OCI-LY7 (cell line): ENCODE measurements around the gene SP140L. TPM values are rescaled to one million over a fixed set of nuclear protein-coding genes. Genes with fewer than 3 reads are reported as not detected.

Experiments
- BruUV-seq: library from RNA; stranded (reverse); fragments of 400-500 nt; replicated peaks from 2 replicates; lab custom pipeline; 2021; lab: Mats Ljungman, UMichigan
- CTCF ChIA-PET: fragments of 300-600 bp; sonication (Branson Sonifier 250); formaldehyde crosslinking; loops from one replicate; lab custom pipeline; 2022; ENCODE audit warnings: antibody characterized with exemption; ENCODE audit not compliant: unreplicated experiment; lab: Charles Lee
- POLR2A ChIA-PET: fragments of 300-600 bp; sonication (Branson Sonifier 250); formaldehyde crosslinking; loops from one replicate; lab custom pipeline; 2022; ENCODE audit warnings: antibody characterized with exemption; lab: Charles Lee
- DNase-seq: peaks from one replicate; pipeline ENCODE4 v3.0.0-alpha.2; 2015; ENCODE audit warnings: low spot score
- H2AFZ ChIP-seq: fragments of 200-600 bp; sonication (generic), shearing (Covaris generic); 2 replicates; pipeline ENCODE4 v1.6.1; 2014; ENCODE audit warnings: mild to moderate bottlenecking, antibody characterized with exemption, low read length, moderate library complexity
- H3K27ac ChIP-seq: fragments of 200-600 bp; sonication (generic); 2 replicates; pipeline ENCODE4 v1.5.1; 2014; ENCODE audit warnings: mixed run types, low read depth, mild to moderate bottlenecking, moderate library complexity, low read length, inconsistent platforms; ENCODE audit not compliant: poor library complexity, severe bottlenecking
- H3K36me3 ChIP-seq: fragments of 200-600 bp; sonication (generic); 2 replicates; pipeline ENCODE4 v1.6.1; 2014; ENCODE audit warnings: mild to moderate bottlenecking, antibody characterized with exemption, low read length, moderate library complexity, mixed read lengths; ENCODE audit not compliant: insufficient read depth
- H3K4me1 ChIP-seq: fragments of 200-600 bp; sonication (generic); 2 replicates; pipeline ENCODE4 v1.5.1; 2014; ENCODE audit warnings: mild to moderate bottlenecking, low read length; ENCODE audit not compliant: insufficient read depth, poor library complexity, severe bottlenecking
- H3K4me2 ChIP-seq: fragments of 200-600 bp; sonication (generic); 2 replicates; pipeline ENCODE4 v1.6.1; 2014; ENCODE audit warnings: mild to moderate bottlenecking, low read length
- H3K4me3 ChIP-seq: fragments of 200-600 bp; sonication (generic); 2 replicates; pipeline ENCODE4 v1.5.1; 2014; ENCODE audit warnings: mild to moderate bottlenecking, low read depth, low read length; ENCODE audit not compliant: poor library complexity, severe bottlenecking
- H3K79me2 ChIP-seq: fragments of 200-600 bp; sonication (generic); 2 replicates; pipeline ENCODE4 v1.6.1; 2016; ENCODE audit warnings: low read depth, mild to moderate bottlenecking, low read length, moderate library complexity, mixed read lengths; ENCODE audit not compliant: insufficient read depth
- H3K9me2 ChIP-seq: fragments of 200-600 bp; sonication (generic); 2 replicates; pipeline ENCODE4 v1.6.1; 2016; ENCODE audit warnings: mild to moderate bottlenecking, low read length, mixed read lengths; ENCODE audit not compliant: insufficient read depth
- H3K9me3 ChIP-seq: fragments of 200-600 bp; sonication (generic); 2 replicates; pipeline ENCODE4 v1.6.1; 2014; ENCODE audit warnings: mild to moderate bottlenecking, mixed run types, low read length, mixed read lengths
- H4K20me1 ChIP-seq: fragments of 200-600 bp; sonication (generic); 2 replicates; pipeline ENCODE4 v1.6.1; 2014; ENCODE audit warnings: mild to moderate bottlenecking, antibody characterized with exemption, low read length, moderate library complexity, mixed read lengths; ENCODE audit not compliant: insufficient read depth
- EZH2phosphoT487 ChIP-seq: fragments of 200-600 bp; sonication (generic); IDR thresholded peaks from 2 replicates; pipeline ENCODE4 v1.6.1; 2018; ENCODE audit warnings: low read depth, borderline replicate concordance, mild to moderate bottlenecking, mixed run types, antibody characterized with exemption, low read length, moderate library complexity, mixed read lengths
- intact Hi-C: fragments of 100-400 bp; cut with micrococcal nuclease; formaldehyde crosslinking; loops from one replicate; pipeline ENCODE4 v1.10.0; 2022; ENCODE audit not compliant: unreplicated experiment
- total RNA-seq, 2 experiments: library from RNA; depleted of rRNA in 1 of 2; stranded (reverse); fragments of >200 nt in 1 of 2; shearing (Covaris generic) in 1 of 2; gene quantifications; 2 replicates each; pipeline ENCODE4 v1.2.3, GENCODE V29; 2014 to 2022
- TF ChIP-seq, protein P1 (sequence below): fragments of 200-600 bp; sonication (generic); conservative IDR thresholded peaks from 2 replicates; pipeline ENCODE4 v1.5.1; 2014; ENCODE audit warnings: mild to moderate bottlenecking, antibody characterized with exemption, low read length, moderate library complexity, mixed read lengths

Gene SP140L
- total RNA-seq, 2 experiments from 2014 or later, result 10.4 to 19.3 TPM

DNA sequence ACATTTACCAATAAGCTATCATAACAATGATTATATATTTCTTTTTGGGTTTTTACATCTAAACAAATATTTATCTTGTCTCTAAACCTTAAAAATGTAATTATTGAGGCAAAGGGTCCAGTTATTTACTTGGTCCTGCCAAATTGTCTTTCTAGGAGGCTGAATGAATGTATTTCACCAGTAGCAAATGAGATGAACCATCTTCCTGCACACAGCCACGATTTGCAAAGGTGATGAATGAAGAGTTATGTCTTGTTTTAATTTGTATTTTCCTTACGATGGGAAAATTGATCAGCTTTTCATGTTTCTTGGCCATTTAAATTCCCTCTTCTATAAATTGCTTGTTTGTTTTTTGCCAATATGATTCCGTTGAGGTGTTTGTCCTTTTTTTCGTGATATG lies 90.4 kb downstream of the SP140L start:
- H3K27ac ChIP-seq, result peak overlapping the region; percentile 91
- TF ChIP-seq EZH2phosphoT487, result no peak
- TF ChIP-seq, protein P1, sequence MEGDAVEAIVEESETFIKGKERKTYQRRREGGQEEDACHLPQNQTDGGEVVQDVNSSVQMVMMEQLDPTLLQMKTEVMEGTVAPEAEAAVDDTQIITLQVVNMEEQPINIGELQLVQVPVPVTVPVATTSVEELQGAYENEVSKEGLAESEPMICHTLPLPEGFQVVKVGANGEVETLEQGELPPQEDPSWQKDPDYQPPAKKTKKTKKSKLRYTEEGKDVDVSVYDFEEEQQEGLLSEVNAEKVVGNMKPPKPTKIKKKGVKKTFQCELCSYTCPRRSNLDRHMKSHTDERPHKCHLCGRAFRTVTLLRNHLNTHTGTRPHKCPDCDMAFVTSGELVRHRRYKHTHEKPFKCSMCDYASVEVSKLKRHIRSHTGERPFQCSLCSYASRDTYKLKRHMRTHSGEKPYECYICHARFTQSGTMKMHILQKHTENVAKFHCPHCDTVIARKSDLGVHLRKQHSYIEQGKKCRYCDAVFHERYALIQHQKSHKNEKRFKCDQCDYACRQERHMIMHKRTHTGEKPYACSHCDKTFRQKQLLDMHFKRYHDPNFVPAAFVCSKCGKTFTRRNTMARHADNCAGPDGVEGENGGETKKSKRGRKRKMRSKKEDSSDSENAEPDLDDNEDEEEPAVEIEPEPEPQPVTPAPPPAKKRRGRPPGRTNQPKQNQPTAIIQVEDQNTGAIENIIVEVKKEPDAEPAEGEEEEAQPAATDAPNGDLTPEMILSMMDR, result no peak
- POLR2A ChIA-PET, result interaction anchor here (0.9 to 3.5 kb wide), 11 partner anchors 14 to 215 kb away, joined by 3 to 16 read pairs (median 5); partner anchors contain the start of genes SP110 and SP140L

DNA sequence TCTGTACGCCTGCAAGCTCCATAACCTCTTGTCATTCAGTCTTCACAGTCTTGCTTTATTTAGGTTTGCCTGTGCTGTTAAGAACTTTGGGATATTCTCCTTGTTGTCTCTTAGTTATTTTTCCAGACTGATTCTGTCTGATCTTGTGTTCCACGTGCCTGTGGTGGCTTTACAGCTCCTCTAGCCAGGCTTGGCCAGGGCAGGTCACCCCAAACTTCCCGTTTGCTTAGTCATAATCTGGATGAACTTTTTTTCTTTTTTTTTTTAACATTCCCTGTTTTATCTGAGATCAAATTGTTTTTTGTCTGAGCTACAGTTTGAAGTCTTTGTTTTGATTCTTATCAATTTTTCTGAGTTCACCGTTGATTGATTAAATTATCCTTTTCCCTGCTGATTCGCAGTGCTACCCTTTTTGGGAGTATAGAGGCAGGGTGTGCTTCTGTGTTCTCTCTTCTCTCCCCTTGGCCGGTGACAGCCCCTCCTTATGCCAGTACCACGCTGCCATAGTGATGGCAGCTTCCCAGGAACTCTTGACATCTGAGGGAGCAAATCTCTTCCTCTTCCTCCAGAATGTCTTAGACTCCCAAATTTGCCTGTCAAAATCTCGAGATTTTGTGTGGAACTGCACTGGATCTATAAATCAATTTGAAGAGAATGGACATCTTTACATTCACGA lies 91.5 kb downstream of the SP140L start:
- H3K4me1 ChIP-seq, result peaks cover 33% of the 10 kb centered on the region
- H3K27ac ChIP-seq, result no peak overlapping the region
- H3K79me2 ChIP-seq, result peaks cover 60% of the 10 kb centered on the region
- peak overlapping the region; percentile 49; the same call in 1 of the 2 replicates for H2AFZ ChIP-seq
- H3K4me2 ChIP-seq, result peak overlapping the region; percentile 83
- H3K36me3 ChIP-seq, result peaks cover 14% of the 10 kb centered on the region
- DNase-seq, result no peak
- H3K9me3 ChIP-seq, result no peaks in the 10 kb centered on the region
- ChIA-PET CTCF (interaction anchor here (2.0 kb wide), 1 partner anchor 9 kb away, joined by 5 read pairs; no protein-coding TSS in a partner anchor), POLR2A (interaction anchor here (1.1 to 3.5 kb wide), 8 partner anchors 9 to 216 kb away, joined by 3 to 16 read pairs (median 5); no protein-coding TSS in a partner anchor)
- H3K4me3 ChIP-seq, result peak overlapping the region; percentile 72
- peaks cover 5% of the 10 kb centered on the region; the same call in 1 of the 2 replicates for H4K20me1 ChIP-seq
- TF ChIP-seq, protein P1, result no peak
- TF ChIP-seq EZH2phosphoT487, result no peak
- intact Hi-C loops, result loop anchor here (5.0 kb wide), 2 partner anchors 91 to 191 kb away; partner anchors contain the start of genes SP140 and SP140L
- BruUV-seq, result no TSS peak
- no peaks in the 10 kb centered on the region for H3K9me2 ChIP-seq

More for the DNA sequence above, 90.4 kb downstream of the SP140L start:
- Histone ChIP-seq H3K4me2 (peak overlapping the region; percentile 83), H3K4me1 (peaks cover 34% of the 10 kb centered on the region), H4K20me1 (peaks cover 5% of the 10 kb centered on the region; the same call in 1 of the 2 replicates), H2AFZ (no peak overlapping the region; the same call in 1 of the 2 replicates), H3K79me2 (peaks cover 50% of the 10 kb centered on the region), H3K9me2 (no peaks in the 10 kb centered on the region), H3K36me3 (peaks cover 10% of the 10 kb centered on the region), H3K9me3 (no peaks in the 10 kb centered on the region), H3K4me3 (peak overlapping the region; percentile 72)
- DNase-seq, result no peak
- BruUV-seq, result no TSS peak
- CTCF ChIA-PET, result interaction anchor here (2.0 kb wide), 1 partner anchor 8 kb away, joined by 5 read pairs; no protein-coding TSS in a partner anchor
- intact Hi-C loops, result loop anchor here (2.0 to 5.0 kb wide), 5 partner anchors 23 to 215 kb away; partner anchors contain the start of genes SP140 and SP140L
